Natural killer cell (primary cell): Measurements from ENCODE around the gene NTN4. TPM values are rescaled to one million over a fixed set of nuclear protein-coding genes. Genes with fewer than 3 reads are reported as not detected.

Source experiments
- ATAC-seq, 3 donors: fragments of 150-1000 bp in 2 of 3; fragments of 200-7000 bp in 1 of 3; cut with Tn5 transposase; 1 replicate in 1 of 3; 2 replicates in 2 of 3; pipeline ENCODE4 v1.10.0; 2021; ENCODE audit warnings: mild to moderate bottlenecking in 2 of 3, moderate library complexity in 2 of 3
- DNase-seq, 2 donors: peaks; one replicate each; pipeline versions ENCODE4 v3.0.0 to v3.0.0-alpha.2; 2013 to 2021; ENCODE audit warnings: mixed read lengths in 1 of 2
- H3K27ac ChIP-seq: one replicate; pipeline ENCODE4 v1.5.1; 2013; ENCODE audit warnings: mild to moderate bottlenecking, low read length
- H3K27me3 ChIP-seq: one replicate; pipeline ENCODE4 v1.6.1; 2013; ENCODE audit warnings: low read length; ENCODE audit not compliant: control insufficient read depth, insufficient read depth
- H3K36me3 ChIP-seq: one replicate; pipeline ENCODE4 v1.6.1; 2013; ENCODE audit warnings: low read length; ENCODE audit not compliant: control insufficient read depth, insufficient read depth
- H3K4me1 ChIP-seq: one replicate; pipeline ENCODE4 v1.6.1; 2013; ENCODE audit warnings: low read length; ENCODE audit not compliant: control insufficient read depth, insufficient read depth
- H3K4me3 ChIP-seq: one replicate; pipeline ENCODE4 v1.5.1; 2013; ENCODE audit warnings: low read length
- H3K9me3 ChIP-seq: one replicate; pipeline ENCODE4 v1.6.1; 2013; ENCODE audit warnings: low read length; ENCODE audit not compliant: control insufficient read depth, insufficient read depth
- H3K27ac Mint-ChIP-seq, 2 donors: one replicate each; pipeline ENCODE4 v1.8.0; 2022; ENCODE audit warnings: mild to moderate bottlenecking in 2 of 2, mixed read lengths in 2 of 2, moderate library complexity in 1 of 2
- H3K27me3 Mint-ChIP-seq, 2 donors: one replicate each; pipeline ENCODE4 v1.8.0; 2022; ENCODE audit warnings: low read depth in 2 of 2, mixed read lengths in 2 of 2
- H3K36me3 Mint-ChIP-seq: one replicate; pipeline ENCODE4 v1.8.0; 2022; ENCODE audit warnings: mixed read lengths
- H3K4me1 Mint-ChIP-seq, 2 donors: one replicate each; pipeline ENCODE4 v1.8.0; 2022; ENCODE audit warnings: mixed read lengths in 2 of 2
- H3K4me3 Mint-ChIP-seq: one replicate; pipeline ENCODE4 v1.8.0; 2022; ENCODE audit warnings: mild to moderate bottlenecking, moderate library complexity, mixed read lengths
- H3K9me3 Mint-ChIP-seq, 2 donors: one replicate each; pipeline ENCODE4 v1.8.0; 2022; ENCODE audit warnings: mixed read lengths in 2 of 2
- WGBS: methylation state at CpG from one replicate; pipeline ENCODE4 v1.1.7; 2013; ENCODE audit warnings: missing lambda C conversion rate; ENCODE audit not compliant: insufficient coverage; 5-methylcytosine and 5-hydroxymethylcytosine counted together
- intact Hi-C: fragments of 100-400 bp; cut with micrococcal nuclease; formaldehyde crosslinking; loops from one replicate; pipeline ENCODE4 v1.14.2; 2022
- total RNA-seq, 4 donors: library from RNA; stranded (reverse); fragments of 120-200 nt in 1 of 4; gene quantifications; one replicate each; pipeline versions ENCODE4 v1.2.3 to v1.2.4, GENCODE V29; 2013 to 2022
- TF ChIP-seq, protein P1 (sequence below): fragments of 200-600 bp; IDR thresholded peaks from one replicate; pipeline ENCODE4 v1.8.0; 2022; ENCODE audit warnings: antibody characterized with exemption

NTN4 gene
- total RNA-seq, 3 donors from 2014 or later (not counting 1 experiment from before 2014, with no cell fraction given) = 0.18 TPM; not detected in 2

GRCh38 chr12:95608252-95609033 lies 182.1 kb downstream of the NTN4 start:
- Histone ChIP-seq H3K4me1 (no peaks in the 10 kb centered on the region), H3K4me3 (no peak overlapping the region), H3K9me3 (no peaks in the 10 kb centered on the region), H3K27me3 (no peaks in the 10 kb centered on the region), H3K27ac (no peak overlapping the region), H3K36me3 (no peaks in the 10 kb centered on the region)
- WGBS = 77% methylated on average over 11 of the region's 13 CpGs
- intact Hi-C loops = no loop called here
- Mint-ChIP-seq H3K9me3 (no peaks in the 10 kb centered on the region), H3K4me3 (no peak overlapping the region), H3K27ac (no peak overlapping the region), H3K4me1 (no peaks in the 10 kb centered on the region), H3K27me3 (peaks cover 0 to 5% of the 10 kb centered on the region in 2 donors), H3K36me3 (no peaks in the 10 kb centered on the region)
- TF ChIP-seq, protein P1, sequence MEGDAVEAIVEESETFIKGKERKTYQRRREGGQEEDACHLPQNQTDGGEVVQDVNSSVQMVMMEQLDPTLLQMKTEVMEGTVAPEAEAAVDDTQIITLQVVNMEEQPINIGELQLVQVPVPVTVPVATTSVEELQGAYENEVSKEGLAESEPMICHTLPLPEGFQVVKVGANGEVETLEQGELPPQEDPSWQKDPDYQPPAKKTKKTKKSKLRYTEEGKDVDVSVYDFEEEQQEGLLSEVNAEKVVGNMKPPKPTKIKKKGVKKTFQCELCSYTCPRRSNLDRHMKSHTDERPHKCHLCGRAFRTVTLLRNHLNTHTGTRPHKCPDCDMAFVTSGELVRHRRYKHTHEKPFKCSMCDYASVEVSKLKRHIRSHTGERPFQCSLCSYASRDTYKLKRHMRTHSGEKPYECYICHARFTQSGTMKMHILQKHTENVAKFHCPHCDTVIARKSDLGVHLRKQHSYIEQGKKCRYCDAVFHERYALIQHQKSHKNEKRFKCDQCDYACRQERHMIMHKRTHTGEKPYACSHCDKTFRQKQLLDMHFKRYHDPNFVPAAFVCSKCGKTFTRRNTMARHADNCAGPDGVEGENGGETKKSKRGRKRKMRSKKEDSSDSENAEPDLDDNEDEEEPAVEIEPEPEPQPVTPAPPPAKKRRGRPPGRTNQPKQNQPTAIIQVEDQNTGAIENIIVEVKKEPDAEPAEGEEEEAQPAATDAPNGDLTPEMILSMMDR = no peak
- DNase-seq = no peak
- no peak for ATAC-seq

Other genes with a start within 250 kb of the NTN4 start
- 1 to 10 TPM in 1 of 3 donors, under 1 TPM in 2; 0.09 to 1.8 (median 0.63) TPM for gene USP44, start 239.3 kb downstream of the NTN4 start, total RNA-seq
- 10 to 100 TPM; 22.7 to 25.3 (median 24.5) TPM for gene SNRPF, start 68.2 kb upstream of the NTN4 start, total RNA-seq
- gene CCDC38, start 151.8 kb upstream of the NTN4 start, total RNA-seq = 1 to 10 TPM in 1 of 3 donors, under 1 TPM in 2; 0.35 to 1.2 (median 0.63) TPM
- 1 to 10 TPM; 1.2 to 1.6 (median 1.4) TPM for gene AMDHD1, start 152.6 kb upstream of the NTN4 start, total RNA-seq
- 10 to 100 TPM in 1 of 3 donors, 1 to 10 TPM in 2; 1.2 to 10.8 (median 1.6) TPM for gene HAL, start 205.6 kb upstream of the NTN4 start, total RNA-seq
- 10 to 100 TPM; 43.1 to 51.9 (median 48.3) TPM for gene LTA4H, start 244.8 kb upstream of the NTN4 start, total RNA-seq